ENCODE results near the gene PSME2.

Gene PSME2

DNA sequence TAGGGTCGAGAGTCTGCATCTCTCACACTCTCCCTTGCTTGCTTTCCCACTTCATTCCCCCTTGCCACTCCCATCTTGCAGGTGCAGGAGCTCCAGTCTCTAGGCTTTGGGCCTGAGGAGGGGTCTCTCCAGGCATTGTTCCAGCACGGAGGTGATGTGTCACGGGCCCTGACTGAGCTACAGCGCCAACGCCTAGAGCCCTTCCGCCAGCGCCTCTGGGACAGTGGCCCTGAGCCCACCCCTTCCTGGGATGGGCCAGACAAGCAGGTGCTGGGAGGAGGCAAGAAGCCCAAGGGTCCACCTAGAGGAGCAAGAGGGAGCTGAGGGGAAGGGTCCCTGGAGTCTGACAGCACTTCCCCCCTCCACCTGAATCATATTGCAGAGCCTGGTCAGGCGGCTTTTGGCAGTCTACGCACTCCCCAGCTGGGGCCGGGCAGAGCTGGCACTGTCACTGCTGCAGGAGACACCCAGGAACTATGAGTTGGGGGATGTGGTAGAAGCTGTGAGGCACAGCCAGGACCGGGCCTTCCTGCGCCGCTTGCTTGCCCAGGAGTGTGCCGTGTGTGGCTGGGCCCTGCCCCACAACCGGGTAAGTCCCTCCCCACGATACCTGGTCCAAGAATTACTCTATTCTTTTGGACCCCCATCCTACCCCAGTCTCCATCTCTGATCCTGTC lies 5.1 kb upstream of the PSME2 start:
- no peak for DNase-seq (ENCODE audit: low spot score)

DNA sequence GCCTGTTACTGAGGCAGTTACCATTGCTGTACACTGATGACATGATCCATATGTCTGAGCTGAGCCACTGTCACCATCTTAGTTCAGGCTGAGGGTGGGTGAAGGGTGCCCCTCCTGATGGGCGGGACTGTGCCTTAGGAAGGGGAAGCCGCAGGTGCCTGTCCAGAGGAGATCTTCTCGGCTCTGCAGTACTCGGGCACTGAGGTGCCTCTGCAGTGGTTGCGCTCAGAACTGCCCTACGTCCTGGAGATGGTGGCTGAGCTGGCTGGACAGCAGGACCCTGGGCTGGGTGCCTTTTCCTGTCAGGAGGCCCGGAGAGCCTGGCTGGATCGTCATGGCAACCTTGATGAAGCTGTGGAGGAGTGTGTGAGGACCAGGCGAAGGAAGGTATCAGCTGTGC lies 4.6 kb upstream of the PSME2 start:
- DNase-seq (ENCODE audit: low spot score): no peak

DNA sequence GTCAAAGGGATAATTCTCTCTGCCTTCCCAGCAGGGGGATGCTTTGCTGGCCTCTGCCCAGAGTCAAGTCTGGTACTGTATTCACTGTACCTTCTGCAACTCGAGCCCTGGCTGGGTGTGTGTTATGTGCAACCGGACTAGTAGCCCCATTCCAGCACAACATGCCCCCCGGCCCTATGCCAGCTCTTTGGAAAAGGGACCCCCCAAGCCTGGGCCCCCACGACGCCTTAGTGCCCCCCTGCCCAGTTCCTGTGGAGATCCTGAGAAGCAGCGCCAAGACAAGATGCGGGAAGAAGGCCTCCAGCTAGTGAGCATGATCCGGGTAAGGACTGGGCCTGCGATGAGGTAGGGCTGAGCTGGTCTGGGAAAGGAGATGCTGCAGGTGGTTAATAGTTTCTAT lies 4.2 kb upstream of the PSME2 start:
- no peak for DNase-seq (ENCODE audit: low spot score)

- no peak for DNase-seq (ENCODE audit: low spot score)
These were observed 3.7 kb upstream of the PSME2 start for GRCh38 chr14:24150061-24150460.

GRCh38 chr14:24149302-24149969 lies 3.0 kb upstream of the PSME2 start:
- DNase-seq (ENCODE audit: low spot score): no peak

GRCh38 chr14:24147761-24148428 lies 1.5 kb upstream of the PSME2 start:
- no peak for DNase-seq (ENCODE audit: low spot score)

- DNase-seq (ENCODE audit: low spot score): peak; percentile 95
These were observed 759 bp upstream of the PSME2 start, which contains the start of gene RNF31 for GRCh38 chr14:24146978-24147760. Gene RNF31 (plus strand): TSS chr14:24147498. CDS start chr14:24147699, 201 bp downstream.

DNA sequence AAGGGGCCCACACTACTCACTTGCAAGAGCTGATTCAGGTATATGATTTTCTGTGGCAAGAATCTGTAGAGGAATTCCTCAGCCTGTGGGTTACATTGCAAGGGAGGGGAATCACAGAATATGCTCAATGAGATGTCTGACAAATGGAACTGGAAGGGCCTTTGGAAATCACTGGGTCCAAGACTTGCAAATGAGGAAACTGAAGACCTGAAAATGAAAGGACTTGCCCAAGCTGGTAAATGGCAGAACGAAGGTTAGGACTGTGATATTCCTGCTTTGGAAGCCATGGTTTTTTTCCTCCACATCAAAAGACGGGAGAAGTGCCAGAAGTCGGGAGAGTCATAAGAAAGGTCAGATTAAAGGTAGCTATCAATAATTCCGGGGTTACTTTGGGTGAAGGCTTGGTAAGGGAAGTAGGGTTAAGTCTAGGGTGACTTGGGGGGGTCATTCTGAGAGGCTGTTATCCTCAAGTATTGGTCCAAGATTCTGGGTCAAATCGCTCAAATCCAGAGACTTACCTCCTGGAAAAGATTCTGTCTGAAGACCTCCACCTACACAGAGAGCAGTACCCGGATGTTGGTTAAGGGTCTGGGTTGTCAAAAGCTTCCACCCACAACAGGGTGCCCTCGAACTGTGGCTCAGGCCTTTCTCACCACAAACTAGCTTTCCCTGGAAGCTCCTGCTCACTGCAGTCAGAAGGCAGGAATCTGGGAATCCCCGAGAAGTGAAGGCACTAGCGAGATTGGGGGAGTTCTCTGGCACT lies 539 bp downstream of the PSME2 start:
- no peak for DNase-seq (ENCODE audit: low spot score)

GRCh38 chr14:24145219-24145618 lies 1.2 kb downstream of the PSME2 start:
- DNase-seq (ENCODE audit: low spot score): no peak

DNA sequence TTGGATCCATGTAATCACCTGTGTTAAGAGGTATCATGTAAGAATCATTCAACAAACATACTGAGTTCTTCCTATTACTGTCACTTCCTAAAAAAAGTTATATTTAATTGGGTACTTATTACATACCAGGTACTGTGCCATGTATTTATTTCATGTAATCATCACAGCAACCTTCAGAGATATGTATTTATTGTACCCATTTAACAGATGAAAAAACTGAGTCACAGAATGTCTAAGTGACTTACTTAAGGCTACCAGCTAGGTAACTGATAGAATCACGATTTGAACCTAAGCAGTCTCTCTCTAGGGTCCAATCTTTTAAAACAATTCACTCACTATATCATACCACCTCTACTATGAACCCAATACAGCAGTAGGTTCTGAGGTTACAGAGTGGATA lies 2.0 kb downstream of the PSME2 start:
- DNase-seq (ENCODE audit: low spot score): no peak

DNA sequence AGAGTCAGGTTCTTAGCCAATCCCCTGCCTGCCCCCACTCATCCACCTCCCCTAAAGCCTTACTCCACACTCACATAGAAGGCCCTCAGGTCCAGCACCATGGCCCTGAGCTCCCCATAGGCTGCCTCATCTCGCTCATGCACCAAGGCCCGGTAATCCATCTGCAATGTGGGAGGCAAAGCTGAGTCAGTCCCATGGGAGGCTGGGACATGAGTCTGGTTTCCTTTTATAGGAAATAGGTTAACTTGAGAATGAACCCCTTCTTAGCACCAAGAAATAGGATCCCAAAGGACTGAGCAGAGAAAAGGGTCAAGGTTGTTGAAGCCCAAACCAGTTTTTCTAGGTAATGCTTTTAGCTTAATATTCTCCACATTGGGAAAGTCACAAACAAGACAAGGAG lies 2.9 kb downstream of the PSME2 start:
- no peak for DNase-seq (ENCODE audit: low spot score)

DNA sequence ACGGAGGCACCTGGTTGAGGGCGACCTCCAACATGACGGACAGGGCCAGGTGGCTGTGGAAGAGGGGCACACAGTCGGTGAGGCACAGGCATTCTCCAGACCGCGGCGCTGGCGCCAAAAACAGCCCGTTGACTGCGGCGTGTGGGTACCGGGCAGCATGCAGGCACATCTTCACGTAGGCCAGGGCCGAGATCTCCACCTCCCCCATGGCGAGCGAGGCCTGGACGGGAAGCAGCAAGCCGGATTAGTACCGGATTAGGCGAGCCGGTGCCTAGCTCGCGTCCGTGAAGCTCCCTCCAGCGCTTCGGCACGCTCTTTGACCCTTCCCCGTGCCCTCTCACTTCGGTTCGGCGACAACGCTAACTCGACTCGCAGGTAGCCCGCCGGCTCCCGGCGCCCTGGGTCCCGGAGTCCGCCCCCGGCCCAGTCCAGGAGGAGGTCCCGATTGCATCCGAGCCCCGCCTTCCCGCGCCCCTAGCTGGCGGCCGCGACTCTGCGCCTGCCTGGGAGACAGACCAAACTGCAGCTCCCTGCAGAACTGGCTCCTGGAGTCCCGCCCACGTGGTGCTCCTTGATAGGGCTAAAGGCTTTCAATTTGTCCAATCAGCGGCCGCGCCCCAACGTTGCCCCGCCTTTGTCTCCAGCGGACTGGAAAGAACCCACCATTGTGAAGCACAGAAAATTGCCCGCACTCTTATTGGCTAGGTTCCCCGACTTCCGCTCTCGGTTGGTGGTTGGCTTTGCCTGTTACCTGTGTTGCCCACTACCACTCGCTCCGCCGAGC lies 5.1 kb downstream of the PSME2 start, which contains the start of gene EMC9:
Gene EMC9 (minus strand): TSS at position 495 of the 784 bp plus-strand sequence. CDS start 287 bp downstream, at position 208.
- peak; percentile 93 for DNase-seq (ENCODE audit: low spot score)

DNA sequence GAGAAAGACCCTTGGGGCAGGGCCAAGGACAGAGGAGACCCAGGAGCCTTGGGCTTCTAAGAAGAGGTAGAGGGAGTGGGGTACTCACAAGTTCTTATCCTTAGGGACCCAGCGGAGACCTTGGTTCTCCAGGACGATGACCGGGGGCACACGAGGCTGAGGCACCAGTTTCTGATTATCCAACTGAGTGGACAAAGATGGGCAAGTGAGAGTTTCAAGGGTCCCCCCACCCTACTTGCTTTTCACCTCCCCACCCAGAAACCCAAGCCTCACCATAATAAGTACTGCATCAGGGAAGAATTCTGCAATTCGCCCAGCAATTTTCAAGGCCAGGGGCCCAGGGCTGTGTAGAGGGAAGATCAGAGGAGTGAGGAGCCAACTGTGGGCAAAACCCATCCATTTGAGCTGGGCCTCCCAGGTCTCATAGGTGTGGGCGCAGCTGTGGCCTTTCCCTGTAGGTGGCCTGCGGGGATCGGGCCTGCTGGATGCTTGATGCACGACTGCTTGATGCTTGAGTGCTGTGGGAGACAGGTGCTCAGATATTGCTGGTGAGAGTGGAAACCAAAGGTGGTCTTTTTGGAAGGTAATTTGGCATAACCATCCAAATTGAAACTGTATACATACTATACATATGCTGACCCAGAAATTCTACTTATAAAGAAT lies 7.0 kb downstream of the PSME2 start:
- no peak for DNase-seq (ENCODE audit: low spot score)

- DNase-seq (ENCODE audit: low spot score): no peak
These were observed 7.8 kb downstream of the PSME2 start for GRCh38 chr14:24138396-24139271.

DNA sequence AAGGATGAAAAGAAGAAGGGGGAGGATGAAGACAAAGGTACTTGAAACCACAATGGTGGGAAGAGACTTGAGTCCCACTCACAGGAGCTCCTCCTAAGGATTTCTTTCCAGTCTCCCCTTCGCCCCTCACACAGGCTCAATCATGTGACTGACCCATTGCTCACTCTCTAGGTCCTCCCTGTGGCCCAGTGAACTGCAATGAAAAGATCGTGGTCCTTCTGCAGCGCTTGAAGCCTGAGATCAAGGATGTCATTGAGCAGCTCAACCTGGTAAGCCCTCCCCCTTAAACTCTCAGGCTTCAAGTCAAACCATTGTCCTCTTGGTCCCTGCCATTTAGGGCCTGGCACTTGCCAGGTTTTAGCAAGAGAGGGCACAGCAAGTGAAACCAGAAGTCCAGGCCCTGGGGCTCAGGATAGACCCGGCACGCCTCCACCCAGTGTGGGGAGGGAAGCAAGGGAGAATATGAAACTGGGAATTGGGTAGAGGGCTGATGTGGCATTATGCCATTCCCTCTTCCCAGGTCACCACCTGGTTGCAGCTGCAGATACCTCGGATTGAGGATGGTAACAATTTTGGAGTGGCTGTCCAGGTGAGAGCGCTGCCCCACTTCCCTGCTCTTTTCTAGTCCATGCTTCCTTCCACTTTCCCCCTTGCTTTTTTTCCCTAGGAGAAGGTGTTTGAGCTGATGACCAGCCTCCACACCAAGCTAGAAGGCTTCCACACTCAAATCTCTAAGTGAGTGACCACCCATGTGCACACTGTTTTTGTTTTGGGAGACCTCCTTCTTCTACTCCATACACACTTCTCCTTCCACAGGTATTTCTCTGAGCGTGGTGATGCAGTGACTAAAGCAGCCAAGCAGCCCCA lies 8.6 kb downstream of the PSME2 start:
- no peak for DNase-seq (ENCODE audit: low spot score)

GRCh38 chr14:24136684-24137528 lies 9.5 kb downstream of the PSME2 start:
- no peak for DNase-seq (ENCODE audit: low spot score)

All from D341Med (cell line).